GM19324 (cell line): ENCODE data around the gene ROBO3.

Experiments
- ATAC-seq: cut with Tn5 transposase; IDR thresholded peaks from one replicate; pipeline ENCODE4 v1.9.1; 2021; ENCODE audit warnings: mild to moderate bottlenecking, moderate library complexity; ENCODE audit not compliant: unreplicated experiment, low FRiP score

The ROBO3 gene, protein sequence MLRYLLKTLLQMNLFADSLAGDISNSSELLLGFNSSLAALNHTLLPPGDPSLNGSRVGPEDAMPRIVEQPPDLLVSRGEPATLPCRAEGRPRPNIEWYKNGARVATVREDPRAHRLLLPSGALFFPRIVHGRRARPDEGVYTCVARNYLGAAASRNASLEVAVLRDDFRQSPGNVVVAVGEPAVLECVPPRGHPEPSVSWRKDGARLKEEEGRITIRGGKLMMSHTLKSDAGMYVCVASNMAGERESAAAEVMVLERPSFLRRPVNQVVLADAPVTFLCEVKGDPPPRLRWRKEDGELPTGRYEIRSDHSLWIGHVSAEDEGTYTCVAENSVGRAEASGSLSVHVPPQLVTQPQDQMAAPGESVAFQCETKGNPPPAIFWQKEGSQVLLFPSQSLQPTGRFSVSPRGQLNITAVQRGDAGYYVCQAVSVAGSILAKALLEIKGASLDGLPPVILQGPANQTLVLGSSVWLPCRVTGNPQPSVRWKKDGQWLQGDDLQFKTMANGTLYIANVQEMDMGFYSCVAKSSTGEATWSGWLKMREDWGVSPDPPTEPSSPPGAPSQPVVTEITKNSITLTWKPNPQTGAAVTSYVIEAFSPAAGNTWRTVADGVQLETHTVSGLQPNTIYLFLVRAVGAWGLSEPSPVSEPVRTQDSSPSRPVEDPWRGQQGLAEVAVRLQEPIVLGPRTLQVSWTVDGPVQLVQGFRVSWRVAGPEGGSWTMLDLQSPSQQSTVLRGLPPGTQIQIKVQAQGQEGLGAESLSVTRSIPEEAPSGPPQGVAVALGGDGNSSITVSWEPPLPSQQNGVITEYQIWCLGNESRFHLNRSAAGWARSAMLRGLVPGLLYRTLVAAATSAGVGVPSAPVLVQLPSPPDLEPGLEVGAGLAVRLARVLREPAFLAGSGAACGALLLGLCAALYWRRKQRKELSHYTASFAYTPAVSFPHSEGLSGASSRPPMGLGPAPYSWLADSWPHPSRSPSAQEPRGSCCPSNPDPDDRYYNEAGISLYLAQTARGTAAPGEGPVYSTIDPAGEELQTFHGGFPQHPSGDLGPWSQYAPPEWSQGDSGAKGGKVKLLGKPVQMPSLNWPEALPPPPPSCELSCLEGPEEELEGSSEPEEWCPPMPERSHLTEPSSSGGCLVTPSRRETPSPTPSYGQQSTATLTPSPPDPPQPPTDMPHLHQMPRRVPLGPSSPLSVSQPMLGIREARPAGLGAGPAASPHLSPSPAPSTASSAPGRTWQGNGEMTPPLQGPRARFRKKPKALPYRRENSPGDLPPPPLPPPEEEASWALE (N-terminal part only)

DNA sequence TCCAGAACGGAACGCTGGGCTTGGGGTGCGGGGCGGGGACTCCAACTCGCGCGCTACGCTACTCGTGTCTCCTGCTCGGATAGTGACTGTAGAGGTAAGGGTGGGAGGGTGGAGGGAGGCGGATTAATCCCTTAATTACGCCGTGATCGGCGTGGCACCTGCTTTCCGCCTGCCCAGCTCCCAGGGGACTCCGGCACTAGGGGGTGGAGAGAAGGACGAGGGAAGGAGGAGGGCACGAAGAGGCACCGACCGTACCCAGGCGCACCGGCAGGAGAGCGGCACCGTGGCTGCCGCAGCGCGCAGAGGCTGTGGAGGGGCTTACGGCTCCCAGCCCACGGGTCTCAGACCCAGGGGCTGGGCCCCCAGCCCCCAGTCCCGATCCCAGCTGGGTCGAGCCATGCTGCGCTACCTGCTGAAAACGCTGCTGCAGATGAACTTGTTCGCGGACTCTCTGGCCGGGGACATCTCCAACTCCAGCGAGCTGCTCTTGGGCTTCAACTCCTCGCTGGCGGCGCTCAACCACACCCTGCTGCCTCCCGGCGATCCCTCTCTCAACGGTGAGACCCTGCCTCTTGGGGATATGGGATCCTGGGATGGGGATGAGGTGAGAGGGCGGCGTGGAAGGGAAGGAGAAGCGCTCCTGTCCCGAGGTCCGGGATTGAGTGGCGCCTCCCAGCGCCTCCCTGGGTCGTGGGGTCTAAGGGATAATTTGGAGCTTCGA, at the start of gene ROBO3:
Gene ROBO3, plus strand, starts transcription at position 252 of the 721 bp plus-strand sequence. Its CDS starts 146 bp downstream, at position 398.
- ATAC-seq: no peak

DNA sequence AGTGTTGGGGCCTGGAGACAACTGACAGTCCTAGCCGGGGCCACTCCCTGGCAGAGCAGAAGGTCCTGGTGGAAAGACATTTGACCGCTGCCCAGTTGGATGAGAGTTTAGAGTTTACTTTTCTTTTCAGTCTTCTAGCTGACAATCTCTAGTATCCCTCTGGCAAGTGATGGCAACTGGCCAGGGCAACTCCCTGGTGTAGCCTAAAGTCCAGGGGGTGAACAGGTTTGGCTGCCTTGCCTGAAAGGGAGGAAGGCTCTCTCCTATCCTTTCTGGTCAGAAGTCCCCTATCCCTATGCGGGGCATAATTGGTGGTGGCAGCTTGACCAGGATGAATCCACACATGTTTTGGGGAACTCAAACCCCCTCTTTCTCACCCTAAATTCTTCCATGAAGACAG, 48.2 kb upstream of the ROBO3 start:
- no peak for ATAC-seq

DNA sequence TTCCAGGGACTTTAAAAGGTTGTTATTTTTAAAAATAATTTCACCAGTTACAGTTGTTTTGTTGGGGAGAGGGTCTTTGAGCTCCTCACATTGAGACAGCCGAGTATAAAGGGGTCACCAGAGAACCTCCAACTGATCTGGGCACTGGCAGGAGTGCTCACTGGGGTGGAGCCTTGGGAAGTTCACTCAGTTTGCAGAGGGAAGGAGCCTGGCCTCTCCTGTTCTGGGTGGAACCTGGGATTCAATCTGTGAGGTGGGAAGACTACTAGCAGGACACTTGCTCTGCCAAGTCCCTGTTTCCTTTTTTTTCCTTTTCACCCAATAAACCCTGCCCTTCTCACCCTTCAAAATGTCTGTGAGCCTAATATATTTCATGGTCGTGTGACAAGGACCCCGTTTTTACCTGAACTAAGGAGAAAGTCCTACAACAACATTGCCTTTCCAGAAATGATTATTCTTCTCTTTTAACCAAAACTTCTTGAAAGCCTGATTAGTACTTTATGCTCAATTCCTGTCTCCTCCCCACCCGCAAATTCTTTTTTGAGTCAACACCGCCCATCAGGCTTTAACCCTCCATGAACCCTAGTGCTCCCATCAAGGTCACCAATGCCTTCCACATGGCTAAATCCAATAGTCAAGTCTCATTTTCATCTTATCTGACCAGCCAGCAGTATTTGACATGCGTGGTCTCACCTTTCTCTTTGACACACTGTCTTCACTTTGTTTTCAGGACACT, 43.1 kb upstream of the ROBO3 start:
- no peak for ATAC-seq

GRCh38 chr11:124823512-124824376, 41.5 kb upstream of the ROBO3 start:
- ATAC-seq: no peak

DNA sequence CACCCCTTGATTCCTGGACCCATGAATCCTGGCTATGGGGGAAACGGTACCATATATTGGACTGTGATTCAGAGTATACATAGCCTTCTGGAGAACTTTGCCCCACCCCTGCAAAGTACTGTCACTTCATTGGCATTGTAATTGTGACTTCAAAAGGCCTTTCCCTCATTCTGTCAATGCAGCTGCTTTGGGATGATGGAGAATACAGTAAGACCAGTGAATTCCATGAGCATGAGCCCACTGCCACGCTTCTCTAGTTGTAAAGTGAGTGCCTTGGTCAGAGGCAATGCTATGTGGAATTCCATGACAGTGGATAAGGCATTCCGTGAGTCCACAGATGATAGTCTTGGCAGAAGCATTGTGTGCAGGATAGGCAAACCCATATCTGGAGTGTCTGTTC, 39.4 kb upstream of the ROBO3 start:
- ATAC-seq: no peak

DNA sequence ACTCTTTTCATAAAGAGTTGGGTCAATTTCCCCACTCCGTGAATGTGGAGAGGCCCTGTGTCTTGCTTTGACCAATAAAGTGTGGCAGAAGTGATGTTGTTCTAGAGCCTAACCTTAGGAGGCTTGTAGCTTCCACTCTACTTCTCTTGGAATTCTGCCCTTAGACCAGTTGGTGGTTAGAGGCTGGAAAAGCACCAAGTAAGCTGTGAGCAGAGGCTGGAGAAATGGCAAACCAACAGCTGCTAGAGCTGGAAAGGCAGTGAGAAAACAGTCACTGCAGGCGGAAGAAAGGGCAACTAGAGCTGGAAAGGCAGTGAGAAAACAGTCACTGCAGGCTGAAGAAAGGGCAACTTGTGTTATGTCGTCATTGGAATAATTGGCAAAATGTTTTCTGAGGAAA, 35.2 kb upstream of the ROBO3 start:
- ATAC-seq: no peak

- ATAC-seq: no peak
Measured at GRCh38 chr11:124830749-124831148, 34.5 kb upstream of the ROBO3 start.

- no peak for ATAC-seq
Measured at GRCh38 chr11:124831897-124832296, 33.3 kb upstream of the ROBO3 start.

DNA sequence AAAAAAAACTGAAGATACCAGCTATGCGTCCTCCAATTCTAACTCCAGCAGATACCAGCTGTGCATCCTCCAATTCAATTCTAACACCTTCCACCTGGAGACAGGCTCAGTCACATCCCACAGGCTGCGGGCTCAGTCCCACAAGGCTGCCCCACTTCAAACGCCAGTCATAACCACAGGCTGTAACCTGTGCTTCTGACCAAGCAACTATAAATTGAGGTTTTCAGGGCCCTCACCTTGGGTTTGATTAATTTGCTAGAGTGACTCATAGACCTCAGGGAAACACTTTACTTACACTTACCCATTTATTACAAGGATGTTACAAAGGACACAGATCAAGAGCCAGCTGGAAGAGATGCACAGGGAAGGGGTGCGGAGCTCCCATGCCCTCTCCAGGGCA, 32.7 kb upstream of the ROBO3 start:
- ATAC-seq: no peak

- ATAC-seq: no peak
Measured at GRCh38 chr11:124834526-124835180, 30.6 kb upstream of the ROBO3 start.

GRCh38 chr11:124835918-124836317, 29.3 kb upstream of the ROBO3 start:
- ATAC-seq: no peak

- ATAC-seq: no peak
Measured at GRCh38 chr11:124837491-124837856, 27.8 kb upstream of the ROBO3 start.

GRCh38 chr11:124838805-124839127, 26.5 kb upstream of the ROBO3 start:
- no peak for ATAC-seq

DNA sequence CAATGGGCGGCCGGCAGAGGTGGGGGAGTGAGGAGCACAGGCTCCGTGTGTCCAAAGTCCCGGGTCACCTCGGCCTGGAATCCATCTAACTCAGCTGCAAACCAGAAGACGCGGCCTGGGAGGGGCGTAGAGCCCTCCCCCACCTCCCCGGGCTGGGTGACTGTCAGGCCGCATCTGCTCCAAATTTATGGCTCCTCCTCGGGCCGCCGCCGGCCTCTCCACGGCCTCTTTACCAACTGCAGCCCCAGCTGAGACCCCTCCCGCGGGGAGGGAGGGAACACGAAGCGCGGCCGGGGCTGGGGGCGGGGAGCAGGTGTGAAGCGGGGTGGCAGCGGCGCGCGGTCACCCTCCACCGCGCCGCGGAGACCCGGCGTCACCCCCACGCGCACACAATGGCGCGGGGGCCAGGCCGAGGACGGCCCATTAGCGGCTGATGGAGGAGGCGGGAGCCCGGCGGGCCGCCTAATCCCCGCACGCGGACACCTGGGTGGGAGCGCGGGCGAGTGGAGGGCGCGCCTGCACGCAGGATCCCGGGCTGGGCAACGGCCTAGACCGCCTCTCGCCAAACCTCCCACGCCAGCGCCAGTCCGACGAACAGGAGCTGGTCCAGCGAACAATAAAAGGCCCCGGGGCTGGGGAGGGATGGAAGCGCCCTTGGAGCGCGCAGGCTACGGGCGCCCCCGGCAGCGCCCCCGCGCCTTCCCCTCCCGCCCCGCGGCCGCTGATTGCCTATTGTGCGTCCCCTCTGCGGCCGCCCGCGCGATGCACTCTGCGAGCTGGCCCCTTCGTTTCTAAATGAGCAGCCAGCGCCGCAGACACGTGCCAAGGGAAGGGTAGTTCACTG, 25.9 kb upstream of the ROBO3 start:
- ATAC-seq: no peak

DNA sequence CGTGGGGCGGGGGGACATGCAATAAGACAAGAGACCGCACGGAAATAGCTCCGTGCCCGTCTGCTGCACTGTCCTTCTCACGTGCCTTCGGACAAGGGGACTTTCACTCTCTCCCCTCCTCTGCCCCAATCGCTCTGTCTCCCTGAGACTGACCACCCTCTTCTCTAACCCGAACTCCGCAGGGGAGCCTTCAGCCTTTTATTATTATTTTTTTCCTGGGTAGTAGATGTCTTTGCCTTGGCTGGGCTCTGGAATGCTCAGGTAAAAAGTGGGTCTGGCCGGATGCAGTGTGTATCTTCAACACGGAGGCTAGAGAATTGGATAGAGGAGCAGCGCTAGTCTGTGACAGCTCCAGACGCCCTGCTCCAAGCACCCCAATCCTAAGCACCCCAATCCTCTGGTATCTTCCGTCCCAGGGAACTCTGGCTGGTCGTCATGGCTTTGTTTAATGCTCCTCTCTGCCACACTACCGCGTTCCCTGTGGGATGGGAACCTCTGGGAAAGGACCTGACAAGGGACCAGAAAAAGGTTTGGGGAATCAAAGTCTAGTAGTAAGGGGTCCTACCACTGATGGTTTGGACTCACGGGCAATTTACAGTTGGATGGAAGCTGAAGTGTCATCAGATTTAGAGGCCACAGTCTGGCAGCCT, 25.1 kb upstream of the ROBO3 start:
- no peak for ATAC-seq

DNA sequence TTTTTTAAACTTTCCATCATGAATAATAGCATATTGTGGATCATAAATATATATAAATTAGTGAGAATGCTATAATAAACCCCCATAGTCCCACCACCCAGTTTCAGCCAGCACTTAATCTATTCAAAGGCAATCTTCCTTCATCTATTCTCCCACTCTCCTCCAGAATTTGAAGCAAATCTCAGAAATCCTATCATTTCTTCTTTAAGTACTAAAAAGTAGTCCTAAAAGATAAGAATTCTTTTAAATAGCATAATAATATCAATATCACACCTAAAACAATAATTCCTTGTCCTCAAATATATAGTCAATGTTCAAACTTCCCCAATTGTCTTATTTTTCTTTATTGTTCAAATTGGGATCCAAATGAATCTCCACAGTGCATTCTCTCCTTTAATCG, 24.6 kb upstream of the ROBO3 start:
- no peak for ATAC-seq

GRCh38 chr11:124841201-124841600, 24.0 kb upstream of the ROBO3 start:
- no peak for ATAC-seq
